H1 (cell line): ENCODE results near the gene RITA1. TPM values are rescaled to one million over a fixed set of nuclear protein-coding genes. Genes with fewer than 3 reads are reported as not detected.

Experiments
- BCL11A ChIP-seq, 2 experiments: IDR thresholded peaks; one replicate each; pipeline ENCODE4 v1.6.1; 2011; ENCODE audit warnings: low read depth in 2 of 2, low read length in 2 of 2, mild to moderate bottlenecking in 2 of 2
- BRCA1 ChIP-seq: IDR thresholded peaks from 2 replicates; pipeline ENCODE4 v1.6.1; 2012; ENCODE audit warnings: low read depth, low read length, improper control_type of control experiment
- RAD21 ChIP-seq, 2 experiments: IDR thresholded peaks in 1 of 2; conservative IDR thresholded peaks in 1 of 2; 2 replicates each; pipeline ENCODE4 v1.6.1; 2011; ENCODE audit warnings: low read depth in 2 of 2, low read length in 2 of 2, improper control_type of control experiment in 1 of 2, inconsistent platforms in 1 of 2, mild to moderate bottlenecking in 1 of 2, moderate library complexity in 1 of 2
- SRF ChIP-seq: IDR thresholded peaks from 2 replicates; pipeline ENCODE4 v1.6.1; 2011; ENCODE audit warnings: mild to moderate bottlenecking, low read depth, low read length, moderate library complexity
- polyA plus RNA-seq, 7 experiments: library from polyadenylated mRNA; depleted of rRNA in 3 of 7; stranded (reverse) in 5 of 7; unstranded in 2 of 7; fragments of >200 nt in 5 of 7; fragments of 200-250 nt in 2 of 7; gene quantifications; 1 replicate in 5 of 7; 2 replicates in 1 of 7; 4 replicates in 1 of 7; pipeline versions ENCODE4 v1.2.1 to v1.2.3, GENCODE V29; 2011 to 2013; ENCODE audit warnings: missing spikeins in 2 of 7, mixed read lengths in 2 of 7
- total RNA-seq: library from RNA; stranded (reverse); fragmentation: NEBNext Ultra II Directional; extraction: Animal tissue kit (Norgen Biotek cat#: 25700); gene quantifications from 2 replicates; pipeline ENCODE4 v1.2.1, GENCODE V29; 2021
- TF ChIP-seq, protein P1 (sequence below): IDR thresholded peaks from 2 replicates; pipeline ENCODE4 v1.6.1; 2012; ENCODE audit warnings: low read length, inconsistent platforms

RITA1 gene
- total and polyA plus RNA-seq, 2 of the 8 experiments (the other 6 are each of a cell fraction or from before 2014, with no cell fraction given) = 24.1 to 25.8 TPM

DNA sequence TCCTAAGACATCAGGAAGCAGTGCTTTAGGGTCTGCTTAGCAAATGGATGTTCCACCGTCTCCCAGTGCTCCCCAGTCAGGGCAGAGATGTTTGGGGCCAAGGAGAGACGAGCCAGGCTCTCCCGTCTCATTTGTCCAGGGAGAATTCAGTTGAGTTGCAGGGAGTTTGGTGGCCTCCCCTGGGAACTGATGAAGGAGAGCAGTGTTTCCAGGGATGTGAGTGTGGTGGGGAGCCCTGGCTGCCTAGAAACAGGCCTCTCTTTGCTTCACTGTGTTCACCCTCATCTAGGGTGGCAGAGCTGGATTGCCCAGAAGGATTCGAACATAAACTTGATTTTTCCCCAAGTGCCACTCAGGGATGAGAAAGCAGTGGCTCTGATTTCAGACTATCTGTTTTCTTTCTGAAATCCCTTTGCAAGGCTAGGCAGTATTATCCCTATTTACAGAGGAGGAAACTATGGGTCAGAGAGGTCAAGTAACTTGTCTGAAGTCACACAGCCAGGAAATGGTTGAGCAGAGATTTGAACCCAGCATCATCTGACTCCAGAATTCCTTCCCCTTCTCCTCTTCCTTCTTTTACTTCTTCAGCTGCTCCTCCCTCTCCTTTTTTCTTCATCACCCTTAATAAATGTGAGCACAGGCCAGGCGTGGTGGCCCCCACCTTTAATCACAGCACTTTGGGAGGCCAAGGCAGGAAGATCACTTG, 42.3 kb downstream of the RITA1 start (continued):
- TF ChIP-seq BRCA1 = no peak
- TF ChIP-seq BCL11A (IDR thresholded peaks at IDR 0.05; ENCODE audit: low read depth in 2 of 2, low read length in 2 of 2) = no peak
- TF ChIP-seq, protein P1, sequence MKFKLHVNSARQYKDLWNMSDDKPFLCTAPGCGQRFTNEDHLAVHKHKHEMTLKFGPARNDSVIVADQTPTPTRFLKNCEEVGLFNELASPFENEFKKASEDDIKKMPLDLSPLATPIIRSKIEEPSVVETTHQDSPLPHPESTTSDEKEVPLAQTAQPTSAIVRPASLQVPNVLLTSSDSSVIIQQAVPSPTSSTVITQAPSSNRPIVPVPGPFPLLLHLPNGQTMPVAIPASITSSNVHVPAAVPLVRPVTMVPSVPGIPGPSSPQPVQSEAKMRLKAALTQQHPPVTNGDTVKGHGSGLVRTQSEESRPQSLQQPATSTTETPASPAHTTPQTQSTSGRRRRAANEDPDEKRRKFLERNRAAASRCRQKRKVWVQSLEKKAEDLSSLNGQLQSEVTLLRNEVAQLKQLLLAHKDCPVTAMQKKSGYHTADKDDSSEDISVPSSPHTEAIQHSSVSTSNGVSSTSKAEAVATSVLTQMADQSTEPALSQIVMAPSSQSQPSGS = no peak
- TF ChIP-seq RAD21 (IDR thresholded peaks at IDR 0.05 in 1 of 2, conservative IDR thresholded peaks at IDR 0.05 in 1 of 2; ENCODE audit: low read depth in 2 of 2, low read length in 2 of 2) = no peak
- no peak for TF ChIP-seq SRF
